ENCODE measurements around the gene AGAP2. TPM values are rescaled to one million over a fixed set of nuclear protein-coding genes. Genes with fewer than 3 reads are reported as not detected.

Gene AGAP2
- 10 to 100 TPM in 1 of 4 donors, 1 to 10 TPM in 3; 2.5 to 11.2 (median 3.6) TPM for total RNA-seq

DNA sequence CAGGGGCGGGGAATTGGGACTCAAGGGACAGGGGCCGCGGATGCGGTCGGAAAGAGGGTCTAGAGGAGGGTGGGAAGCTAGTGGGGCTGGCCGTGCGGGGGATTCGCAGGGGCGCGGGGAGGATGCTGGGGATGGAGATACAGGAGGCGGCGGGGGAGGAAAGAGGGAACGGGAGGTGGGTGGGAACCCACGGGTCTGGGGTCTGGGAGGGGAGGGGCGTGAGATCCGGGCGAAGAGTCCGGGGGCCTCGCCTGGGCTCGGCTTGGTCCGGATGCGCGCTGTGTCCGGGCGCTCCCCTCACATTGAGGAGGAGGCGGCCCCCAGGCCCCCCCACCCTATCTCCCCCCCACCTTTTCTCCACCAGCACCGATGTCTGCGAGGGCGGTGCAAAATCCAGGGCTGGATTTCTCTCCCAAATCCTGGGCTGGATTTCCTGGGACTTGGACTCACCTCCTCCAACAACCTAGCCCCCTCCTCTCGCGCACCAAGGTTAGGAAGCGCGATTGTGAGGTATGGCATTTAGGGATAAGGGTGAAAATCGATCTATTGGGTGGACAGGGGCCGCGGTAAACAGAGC lies at the start of gene AGAP2:
Gene AGAP2 (minus strand): TSS at position 82 of the 577 bp plus-strand sequence. CDS start 496 bp downstream, outside the sequence.
- H3K36me3 ChIP-seq, result no peaks in the 10 kb centered on the region
- TF ChIP-seq, protein P1, sequence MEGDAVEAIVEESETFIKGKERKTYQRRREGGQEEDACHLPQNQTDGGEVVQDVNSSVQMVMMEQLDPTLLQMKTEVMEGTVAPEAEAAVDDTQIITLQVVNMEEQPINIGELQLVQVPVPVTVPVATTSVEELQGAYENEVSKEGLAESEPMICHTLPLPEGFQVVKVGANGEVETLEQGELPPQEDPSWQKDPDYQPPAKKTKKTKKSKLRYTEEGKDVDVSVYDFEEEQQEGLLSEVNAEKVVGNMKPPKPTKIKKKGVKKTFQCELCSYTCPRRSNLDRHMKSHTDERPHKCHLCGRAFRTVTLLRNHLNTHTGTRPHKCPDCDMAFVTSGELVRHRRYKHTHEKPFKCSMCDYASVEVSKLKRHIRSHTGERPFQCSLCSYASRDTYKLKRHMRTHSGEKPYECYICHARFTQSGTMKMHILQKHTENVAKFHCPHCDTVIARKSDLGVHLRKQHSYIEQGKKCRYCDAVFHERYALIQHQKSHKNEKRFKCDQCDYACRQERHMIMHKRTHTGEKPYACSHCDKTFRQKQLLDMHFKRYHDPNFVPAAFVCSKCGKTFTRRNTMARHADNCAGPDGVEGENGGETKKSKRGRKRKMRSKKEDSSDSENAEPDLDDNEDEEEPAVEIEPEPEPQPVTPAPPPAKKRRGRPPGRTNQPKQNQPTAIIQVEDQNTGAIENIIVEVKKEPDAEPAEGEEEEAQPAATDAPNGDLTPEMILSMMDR (IDR thresholded peaks at IDR 0.05), result no peak
- TF ChIP-seq EP300 (IDR thresholded peaks at IDR 0.05), result no peak
- no peak for TF ChIP-seq POLR2AphosphoS5 (IDR thresholded peaks at IDR 0.05)
- TF ChIP-seq POLR2A (IDR thresholded peaks at IDR 0.05; ENCODE audit: low read depth), result no peak
- peak within 1 kb of the TSS in 2 of 4 donors; percentile 13 to 18 for H3K27ac ChIP-seq (replicated peaks in 1 of 4)
- WGBS, result 16% methylated on average over 35 of the region's 36 CpGs
- DNase-seq (ENCODE audit: extremely low spot score), result no peak
- peak within 1 kb of the TSS; percentile 40 to 59 (median 48) for H3K4me3 ChIP-seq
- no peaks in the 10 kb centered on the region for H3K9me3 ChIP-seq
- peaks cover 38 to 44% (median 40%) of the 10 kb centered on the region in 4 donors for H3K4me1 ChIP-seq
- peaks cover 16 to 86% (median 56%) of the 10 kb centered on the region in 4 donors for H3K27me3 ChIP-seq
- intact Hi-C loops (cut with DNase I), result no loop called here

DNA sequence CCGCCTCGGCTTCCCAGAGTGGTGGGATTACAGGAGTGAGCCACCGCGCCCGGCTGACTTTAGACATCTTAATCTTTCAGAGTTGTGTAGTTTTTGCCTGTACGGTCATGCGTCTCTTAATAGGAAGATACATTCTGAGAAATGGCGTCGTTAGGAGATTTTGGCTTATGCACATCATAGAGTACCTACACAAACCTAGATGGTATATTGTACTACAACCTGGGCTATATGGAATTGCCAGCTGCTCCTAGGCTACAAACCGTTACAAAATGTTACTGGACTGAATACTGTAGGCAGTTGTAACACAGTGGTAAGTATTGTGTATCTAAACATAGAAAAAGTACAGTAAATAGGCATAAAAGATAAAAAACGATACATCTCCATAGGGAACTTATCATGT lies 45.3 kb upstream of the AGAP2 start:
- Histone ChIP-seq H3K9me3 (no peaks in the 10 kb centered on the region), H3K36me3 (peaks cover 26 to 59% (median 50%) of the 10 kb centered on the region in 4 donors), H3K4me3 (peak overlapping the region; percentile 66 to 99 (median 92)), H3K27me3 (no peaks in the 10 kb centered on the region), H3K27ac (replicated peaks in 1 of 4) (no peak overlapping the region), H3K4me1 (peaks cover 14 to 29% (median 20%) of the 10 kb centered on the region in 4 donors)
- intact Hi-C loops (cut with DNase I), result loop anchor here (5.0 kb wide), 1 partner anchor 48 kb away; no protein-coding TSS in a partner anchor
- TF ChIP-seq EP300 (IDR thresholded peaks at IDR 0.05), result no peak
- no peak for TF ChIP-seq POLR2AphosphoS5 (IDR thresholded peaks at IDR 0.05)
- no peak for TF ChIP-seq POLR2A (IDR thresholded peaks at IDR 0.05; ENCODE audit: low read depth)
- TF ChIP-seq, protein P1 (IDR thresholded peaks at IDR 0.05), result no peak
- WGBS, result 92% methylated on average over 11 of the region's 11 CpGs
- no peak for DNase-seq (ENCODE audit: extremely low spot score)

DNA sequence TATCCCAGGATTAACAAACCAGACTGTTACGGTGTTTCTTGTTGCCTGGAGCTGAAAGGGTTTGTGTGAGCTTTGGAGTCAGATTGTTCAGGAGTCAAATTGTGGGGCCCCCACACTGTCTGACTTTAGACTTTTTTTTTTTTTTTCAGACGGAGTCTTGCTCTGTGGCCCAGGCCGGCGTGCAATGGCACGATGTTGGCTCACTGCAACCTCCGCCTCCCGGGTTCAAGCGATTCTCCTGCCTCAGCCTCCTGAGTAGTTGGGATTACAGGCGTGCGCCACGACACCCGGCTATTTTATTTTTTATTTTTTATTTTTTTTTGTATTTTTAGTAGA lies 44.9 kb upstream of the AGAP2 start:
- 86% methylated on average over 12 of the region's 12 CpGs for WGBS
- H3K27ac ChIP-seq (replicated peaks in 1 of 4), result peak overlapping the region in 2 of 4 donors; percentile 74 to 77
- intact Hi-C loops (cut with DNase I), result loop anchor here (5.0 kb wide), 1 partner anchor 49 kb away; no protein-coding TSS in a partner anchor

DNA sequence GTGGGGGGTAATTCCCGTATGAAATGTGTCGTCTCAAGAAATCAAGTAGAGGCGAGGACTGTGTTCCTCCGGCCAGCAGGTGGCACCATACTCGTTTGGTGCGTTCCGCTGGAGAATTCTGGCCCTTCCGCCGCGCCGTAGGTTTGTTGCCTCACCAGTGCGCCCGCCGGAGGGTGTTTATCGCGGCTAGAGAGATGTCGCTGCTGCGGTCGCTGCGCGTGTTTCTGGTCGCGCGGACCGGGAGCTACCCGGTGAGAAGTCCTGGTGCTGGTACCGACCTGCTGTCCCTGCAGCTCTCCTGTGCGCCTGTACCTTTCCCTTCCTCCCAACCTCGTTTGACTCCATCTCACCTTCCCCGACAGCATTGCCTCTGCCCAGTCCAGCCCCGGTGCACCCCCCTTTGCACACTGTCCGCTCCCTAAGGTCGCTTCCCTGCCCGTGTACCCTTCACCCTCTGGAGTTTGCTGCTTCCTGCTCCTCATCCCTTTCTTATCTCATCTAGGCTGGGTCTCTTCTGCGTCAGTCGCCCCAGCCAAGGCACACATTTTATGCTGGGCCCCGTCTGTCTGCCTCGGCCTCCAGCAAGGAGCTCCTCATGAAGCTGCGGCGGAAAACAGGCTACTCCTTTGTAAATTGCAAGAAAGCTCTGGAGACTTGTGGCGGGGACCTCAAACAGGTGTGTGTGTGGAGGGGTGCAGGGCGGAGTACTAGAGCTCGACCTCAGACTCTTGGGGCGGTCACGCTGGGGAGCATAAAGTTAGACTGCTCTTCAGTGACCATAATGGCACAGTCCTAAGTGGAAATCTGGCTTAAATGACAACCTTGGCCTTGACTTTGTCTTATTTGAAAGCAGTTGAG lies 44.3 kb upstream of the AGAP2 start, which contains the start of gene TSFM:
Gene TSFM (plus strand): TSS at position 180 of the 858 bp plus-strand sequence. CDS start 15 bp downstream, at position 195.
- H3K4me1 ChIP-seq, result peaks cover 14 to 29% (median 20%) of the 10 kb centered on the region in 4 donors
- no peaks in the 10 kb centered on the region for H3K9me3 ChIP-seq
- H3K27ac ChIP-seq (replicated peaks in 1 of 4), result peak within 1 kb of the TSS; percentile 74 to 82 (median 76)
- peak; percentile 98 for DNase-seq (ENCODE audit: extremely low spot score)
- WGBS, result 2% methylated on average over 20 of the region's 45 CpGs
- peaks cover 18 to 54% (median 40%) of the 10 kb centered on the region in 4 donors for H3K36me3 ChIP-seq
- TF ChIP-seq EP300 (IDR thresholded peaks at IDR 0.05), result no peak
- TF ChIP-seq, protein P1 (IDR thresholded peaks at IDR 0.05), result peak; percentile 98 to 99 (median 98)
- TF ChIP-seq POLR2AphosphoS5 (IDR thresholded peaks at IDR 0.05), result peak; percentile 91 to 97
- peak; percentile 42 for TF ChIP-seq POLR2A (IDR thresholded peaks at IDR 0.05; ENCODE audit: low read depth)
- peak within 1 kb of the TSS; percentile 66 to 99 (median 92) for H3K4me3 ChIP-seq
- H3K27me3 ChIP-seq, result no peaks in the 10 kb centered on the region
- intact Hi-C loops (cut with DNase I), result loop anchor here (1.0 to 5.0 kb wide), 2 partner anchors 49 to 122 kb away; no protein-coding TSS in a partner anchor

More for the DNA sequence above, 44.9 kb upstream of the AGAP2 start:
- peaks cover 22 to 59% (median 46%) of the 10 kb centered on the region in 4 donors for H3K36me3 ChIP-seq
- peak overlapping the region; percentile 66 to 99 (median 92) for H3K4me3 ChIP-seq
- no peak for TF ChIP-seq POLR2AphosphoS5 (IDR thresholded peaks at IDR 0.05)
- no peak for TF ChIP-seq POLR2A (IDR thresholded peaks at IDR 0.05; ENCODE audit: low read depth)
- TF ChIP-seq, protein P1 (IDR thresholded peaks at IDR 0.05), result no peak
- TF ChIP-seq EP300 (IDR thresholded peaks at IDR 0.05), result no peak
- peaks cover 14 to 29% (median 20%) of the 10 kb centered on the region in 4 donors for H3K4me1 ChIP-seq
- H3K27me3 ChIP-seq, result no peaks in the 10 kb centered on the region
- no peaks in the 10 kb centered on the region for H3K9me3 ChIP-seq
- no peak for DNase-seq (ENCODE audit: extremely low spot score)

All from esophagus muscularis mucosa (tissue), 4 donors.